ENCODE measurements around the gene LGALS7B. TPM values are rescaled to one million over a fixed set of nuclear protein-coding genes. Genes with fewer than 3 reads are reported as not detected.
"Not testable (repeated sequence)": the region's sequence is repeated elsewhere in the genome, so short reads cannot be mapped to it uniquely, and the experiment has no call there.

LGALS7B gene
- total RNA-seq, 2 donors from 2014 or later: not detected

DNA sequence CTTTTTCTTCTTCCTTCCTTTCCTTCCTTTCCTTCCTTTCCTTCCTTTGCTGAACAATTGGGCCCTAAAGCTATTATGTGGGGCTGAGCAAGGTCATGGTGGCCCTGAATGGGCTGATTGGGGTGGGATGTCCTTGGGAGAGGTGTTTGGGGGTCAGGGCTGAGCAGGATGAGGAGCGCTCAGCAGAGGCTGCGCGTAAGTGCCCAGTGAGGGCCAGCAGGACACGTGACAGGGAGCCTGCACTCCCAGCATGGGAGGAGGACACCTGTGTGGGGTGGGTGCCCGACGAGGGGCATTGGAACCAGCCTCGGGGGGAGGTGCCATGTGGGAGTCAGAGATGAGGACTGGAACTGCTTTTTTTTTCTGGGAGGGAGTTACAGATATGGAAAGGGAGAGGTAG, 10.3 kb upstream of the LGALS7B start:
- no peaks in the 10 kb centered on the region for H3K4me1 Mint-ChIP-seq (ENCODE audit: low read depth)
- no peaks in the 10 kb centered on the region for H3K27me3 Mint-ChIP-seq (ENCODE audit: low read depth)
- no peaks in the 10 kb centered on the region for H3K36me3 Mint-ChIP-seq (ENCODE audit: insufficient read depth in 2 of 2)
- no peak overlapping the region for H3K4me3 Mint-ChIP-seq
- ATAC-seq (replicated peaks in 1 of 2) (no peak), DNase-seq (no peak)
- no peak overlapping the region for H3K27ac Mint-ChIP-seq
- no peaks in the 10 kb centered on the region for H3K9me3 Mint-ChIP-seq

DNA sequence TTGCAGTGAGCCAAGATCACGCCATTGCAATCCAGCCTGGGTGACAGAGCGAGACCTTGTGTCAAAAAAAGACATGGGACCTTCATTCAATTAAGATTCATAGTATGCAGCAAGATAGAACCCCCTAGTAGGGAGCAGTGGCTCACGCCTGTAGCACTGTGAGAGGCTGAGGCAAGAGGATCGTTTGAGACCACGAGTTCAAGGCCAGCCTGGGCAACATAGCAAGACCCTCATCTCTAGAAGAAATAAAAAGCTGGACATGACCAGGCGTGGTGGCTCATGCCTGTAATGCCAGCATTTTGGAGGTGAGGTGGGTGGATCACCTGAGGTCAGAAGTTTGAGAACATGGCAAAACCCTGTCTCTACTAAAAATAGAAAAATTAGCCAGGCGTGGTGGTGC, 8.6 kb upstream of the LGALS7B start:
- Mint-ChIP-seq H3K9me3 (no peaks in the 10 kb centered on the region), H3K4me1 (ENCODE audit: low read depth) (no peaks in the 10 kb centered on the region), H3K36me3 (ENCODE audit: insufficient read depth in 2 of 2) (no peaks in the 10 kb centered on the region), H3K27me3 (ENCODE audit: low read depth) (no peaks in the 10 kb centered on the region), H3K4me3 (no peak overlapping the region), H3K27ac (no peak overlapping the region)
- no peak for DNase-seq
- no peak for ATAC-seq (replicated peaks in 1 of 2)

DNA sequence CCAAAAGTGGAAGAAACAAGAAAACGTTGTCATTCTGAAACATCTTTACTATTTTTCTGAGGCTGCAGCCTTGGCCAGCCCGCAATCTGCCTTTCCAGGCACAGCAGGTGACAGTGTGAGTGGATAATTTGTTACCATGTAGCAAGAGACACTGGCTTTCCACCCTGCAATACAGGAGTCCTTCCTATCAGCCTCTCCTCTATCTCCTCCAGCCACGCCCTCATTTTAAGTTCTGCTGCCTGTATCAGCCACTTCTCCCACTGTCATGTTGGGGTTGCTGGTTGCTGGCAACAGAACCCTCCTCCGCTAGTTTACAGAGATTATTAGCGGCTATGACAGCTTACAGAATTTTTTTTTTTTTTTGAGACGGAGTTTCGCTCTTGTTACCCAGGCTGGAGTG, 7.9 kb upstream of the LGALS7B start:
- no peaks in the 10 kb centered on the region for H3K36me3 Mint-ChIP-seq (ENCODE audit: insufficient read depth in 2 of 2)
- H3K9me3 Mint-ChIP-seq: no peaks in the 10 kb centered on the region
- DNase-seq: no peak
- H3K4me1 Mint-ChIP-seq (ENCODE audit: low read depth): no peaks in the 10 kb centered on the region
- no peak overlapping the region for H3K4me3 Mint-ChIP-seq
- no peak overlapping the region for H3K27ac Mint-ChIP-seq
- H3K27me3 Mint-ChIP-seq (ENCODE audit: low read depth): no peaks in the 10 kb centered on the region
- ATAC-seq (replicated peaks in 1 of 2): no peak

DNA sequence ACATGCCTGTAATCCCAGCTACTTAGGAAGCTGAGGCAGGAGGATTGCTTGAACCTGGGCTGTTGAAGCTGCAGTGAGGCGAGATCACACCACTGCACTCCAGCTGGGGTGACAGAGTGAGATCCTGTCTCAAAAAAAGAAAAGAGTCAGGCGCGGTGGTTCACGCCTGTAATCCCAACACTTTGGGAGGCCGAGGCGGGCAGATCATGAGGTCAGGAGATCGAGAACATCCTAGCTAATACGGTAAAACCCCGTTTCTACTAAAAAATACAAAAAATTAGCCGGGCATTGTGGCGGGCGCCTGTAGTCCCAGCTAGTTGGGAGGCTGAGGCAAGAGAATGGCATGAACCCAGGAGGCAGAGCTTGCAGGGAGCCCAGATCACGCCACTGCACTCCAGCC, 6.8 kb upstream of the LGALS7B start:
- not testable (repeated sequence) for H3K27me3 Mint-ChIP-seq (ENCODE audit: low read depth)

DNA sequence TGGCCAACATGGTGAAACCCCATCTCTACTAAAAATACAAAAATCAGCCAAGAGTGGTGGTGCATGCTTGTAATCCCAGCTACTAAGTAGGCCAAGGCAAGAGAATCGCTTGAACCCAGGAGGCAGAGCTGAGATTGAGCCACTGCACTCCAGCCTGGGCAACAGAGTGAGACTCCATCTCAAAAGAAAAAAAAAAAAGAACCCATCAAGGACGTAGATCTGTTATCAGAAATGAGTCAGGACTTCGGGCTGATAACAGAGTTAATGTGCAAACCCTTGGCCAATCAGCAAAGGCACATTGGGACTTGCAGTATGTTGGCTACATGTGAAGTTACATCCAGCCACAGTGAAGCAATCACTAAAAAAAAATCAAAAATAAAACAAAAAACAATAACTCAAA, 4.8 kb upstream of the LGALS7B start:
- Mint-ChIP-seq H3K27me3 (ENCODE audit: low read depth) (no peaks in the 10 kb centered on the region), H3K36me3 (ENCODE audit: insufficient read depth in 2 of 2) (no peaks in the 10 kb centered on the region), H3K27ac (no peak overlapping the region), H3K4me3 (no peak overlapping the region), H3K4me1 (ENCODE audit: low read depth) (no peaks in the 10 kb centered on the region), H3K9me3 (no peaks in the 10 kb centered on the region)
- ATAC-seq (replicated peaks in 1 of 2) (no peak), DNase-seq (no peak)

More for the DNA sequence above, 6.8 kb upstream of the LGALS7B start:
- ATAC-seq (replicated peaks in 1 of 2); H3K27ac Mint-ChIP-seq; H3K4me1 Mint-ChIP-seq (ENCODE audit: low read depth); H3K36me3 Mint-ChIP-seq (ENCODE audit: insufficient read depth in 2 of 2); H3K9me3 Mint-ChIP-seq; DNase-seq; H3K4me3 Mint-ChIP-seq: not testable (repeated sequence)

GRCh38 chr19:38785187-38785699, 3.8 kb upstream of the LGALS7B start:
- Mint-ChIP-seq H3K9me3 (no peaks in the 10 kb centered on the region), H3K27ac (no peak overlapping the region), H3K4me3 (no peak overlapping the region), H3K36me3 (ENCODE audit: insufficient read depth in 2 of 2) (no peaks in the 10 kb centered on the region), H3K27me3 (ENCODE audit: low read depth) (no peaks in the 10 kb centered on the region), H3K4me1 (ENCODE audit: low read depth) (no peaks in the 10 kb centered on the region)
- ATAC-seq (replicated peaks in 1 of 2) (no peak), DNase-seq (no peak)

GRCh38 chr19:38786061-38786460, 2.9 kb upstream of the LGALS7B start:
- H3K27ac Mint-ChIP-seq, H3K9me3 Mint-ChIP-seq, H3K4me3 Mint-ChIP-seq: not testable (repeated sequence)

GRCh38 chr19:38786572-38787265, 2.3 kb upstream of the LGALS7B start:
- H3K4me1 Mint-ChIP-seq (ENCODE audit: low read depth): no peaks in the 10 kb centered on the region
- H3K4me3 Mint-ChIP-seq: no peak overlapping the region
- H3K27ac Mint-ChIP-seq: no peak overlapping the region
- no peaks in the 10 kb centered on the region for H3K27me3 Mint-ChIP-seq (ENCODE audit: low read depth)
- ATAC-seq (replicated peaks in 1 of 2) (no peak), DNase-seq (no peak)
- no peaks in the 10 kb centered on the region for H3K36me3 Mint-ChIP-seq (ENCODE audit: insufficient read depth in 2 of 2)
- H3K9me3 Mint-ChIP-seq: no peaks in the 10 kb centered on the region

More at GRCh38 chr19:38786061-38786460, 2.9 kb upstream of the LGALS7B start:
- not testable (repeated sequence) for H3K27me3 Mint-ChIP-seq (ENCODE audit: low read depth); H3K36me3 Mint-ChIP-seq (ENCODE audit: insufficient read depth in 2 of 2); DNase-seq; H3K4me1 Mint-ChIP-seq (ENCODE audit: low read depth); ATAC-seq (replicated peaks in 1 of 2)

DNA sequence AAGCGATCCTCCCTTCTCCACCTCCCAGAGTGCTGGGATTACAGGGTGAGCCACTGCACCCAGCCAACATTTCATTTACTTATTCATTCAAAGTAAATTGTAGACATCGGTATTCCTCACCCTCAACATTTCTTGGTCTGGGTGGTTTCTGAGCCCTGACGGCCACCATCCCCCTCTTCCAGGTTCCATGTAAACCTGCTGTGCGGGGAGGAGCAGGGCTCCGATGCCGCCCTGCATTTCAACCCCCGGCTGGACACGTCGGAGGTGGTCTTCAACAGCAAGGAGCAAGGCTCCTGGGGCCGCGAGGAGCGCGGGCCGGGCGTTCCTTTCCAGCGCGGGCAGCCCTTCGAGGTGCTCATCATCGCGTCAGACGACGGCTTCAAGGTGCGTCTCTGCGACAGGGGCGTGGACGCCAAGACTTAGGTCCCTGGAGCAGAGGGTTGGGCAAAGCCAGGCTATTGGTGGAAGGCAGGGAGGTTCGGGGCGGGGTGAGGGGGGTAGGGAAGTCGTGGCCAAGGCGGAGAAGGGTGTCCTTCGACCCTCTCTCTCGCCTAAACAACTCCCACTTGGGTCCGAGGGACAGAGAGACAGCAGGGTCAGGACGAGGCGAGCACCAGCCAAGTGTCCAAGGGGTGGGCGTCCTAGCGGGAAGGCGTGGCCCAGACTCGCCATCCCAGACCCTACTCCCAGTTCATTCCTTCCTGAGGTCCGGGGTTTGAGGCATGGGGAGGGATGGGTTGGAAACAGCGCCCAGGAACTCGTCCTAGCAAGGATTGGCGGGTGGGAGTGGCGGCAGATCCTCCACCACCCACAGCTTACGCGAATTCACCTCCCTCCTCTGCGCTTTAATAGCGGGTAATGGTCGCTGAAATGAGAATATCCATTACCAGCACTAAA, 1.8 kb downstream of the LGALS7B start:
- not testable (repeated sequence) for ATAC-seq (replicated peaks in 1 of 2); H3K27me3 Mint-ChIP-seq (ENCODE audit: low read depth); H3K4me3 Mint-ChIP-seq; DNase-seq; H3K9me3 Mint-ChIP-seq; H3K4me1 Mint-ChIP-seq (ENCODE audit: low read depth); H3K27ac Mint-ChIP-seq; H3K36me3 Mint-ChIP-seq (ENCODE audit: insufficient read depth in 2 of 2)

DNA sequence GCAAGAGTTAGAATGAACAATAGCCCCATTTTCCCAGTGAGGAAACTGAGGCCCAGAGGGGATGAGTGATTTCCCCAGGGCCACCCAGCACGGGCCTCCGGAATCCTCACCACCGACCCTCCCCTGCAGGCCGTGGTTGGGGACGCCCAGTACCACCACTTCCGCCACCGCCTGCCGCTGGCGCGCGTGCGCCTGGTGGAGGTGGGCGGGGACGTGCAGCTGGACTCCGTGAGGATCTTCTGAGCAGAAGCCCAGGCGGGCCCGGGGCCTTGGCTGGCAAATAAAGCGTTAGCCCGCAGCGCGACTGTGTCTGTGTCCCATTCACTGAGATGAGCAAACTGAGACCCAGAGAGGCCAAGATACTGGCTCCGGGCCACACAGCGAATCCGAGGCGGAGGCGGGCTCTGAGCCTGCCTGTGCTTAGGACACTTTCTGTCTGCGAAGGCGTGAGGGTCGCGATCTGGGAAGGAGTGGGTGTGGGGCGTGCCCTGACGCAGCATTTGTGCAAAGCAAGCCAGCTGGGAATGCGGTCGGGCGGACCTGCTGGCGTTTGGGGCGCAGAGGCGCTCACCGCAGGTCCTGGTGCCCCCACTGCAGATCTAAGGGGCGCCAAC, 2.6 kb downstream of the LGALS7B start:
- not testable (repeated sequence) for H3K9me3 Mint-ChIP-seq; H3K27ac Mint-ChIP-seq; H3K4me1 Mint-ChIP-seq (ENCODE audit: low read depth); H3K27me3 Mint-ChIP-seq (ENCODE audit: low read depth); H3K4me3 Mint-ChIP-seq; DNase-seq; H3K36me3 Mint-ChIP-seq (ENCODE audit: insufficient read depth in 2 of 2)
- peak; percentile 96 for ATAC-seq (replicated peaks in 1 of 2)

DNA sequence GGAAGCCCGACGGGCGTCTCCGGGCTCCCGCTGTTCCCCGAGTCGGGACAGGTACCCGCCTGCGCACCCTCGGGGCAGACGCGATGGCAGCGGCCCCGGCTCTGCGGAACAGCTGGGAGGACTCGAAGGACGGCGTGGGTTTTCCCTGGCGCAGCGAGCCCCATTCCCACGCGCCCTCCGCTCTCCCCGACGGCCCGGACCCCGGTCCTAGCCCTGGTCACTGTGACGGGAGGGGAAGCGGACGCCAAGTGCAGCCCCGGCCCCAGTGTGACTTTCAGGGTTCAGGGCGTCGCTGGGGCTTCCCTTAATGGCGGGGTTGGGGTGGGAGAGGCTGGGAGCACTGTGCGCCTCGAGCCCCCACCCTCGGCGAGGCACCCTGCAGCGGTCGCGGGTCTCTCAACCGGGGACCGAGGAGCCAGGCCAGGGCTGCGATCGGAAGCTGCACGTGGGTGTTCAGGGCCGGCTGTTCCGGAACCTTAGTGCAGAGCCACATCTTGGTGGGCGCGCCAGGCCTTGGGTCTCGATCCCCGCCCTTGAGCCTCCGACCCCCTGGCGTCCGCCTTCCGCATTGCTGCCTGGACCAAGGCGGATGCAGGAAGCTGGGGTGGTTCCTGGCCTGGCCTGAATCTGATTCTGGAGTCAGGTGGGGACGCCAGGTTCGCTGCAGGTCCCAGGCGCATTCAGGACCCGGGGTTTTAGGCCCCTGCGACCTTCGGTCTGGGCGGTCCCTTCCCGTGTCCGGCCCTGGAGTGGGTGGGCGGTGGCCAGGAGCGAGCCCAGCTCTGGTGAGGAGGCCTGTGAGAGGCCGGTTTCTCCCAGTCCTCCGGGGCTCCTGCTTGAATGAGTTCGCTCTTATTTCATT, 3.5 kb downstream of the LGALS7B start:
- H3K4me1 Mint-ChIP-seq (ENCODE audit: low read depth): peaks cover 7% of the 10 kb centered on the region
- no peaks in the 10 kb centered on the region for H3K9me3 Mint-ChIP-seq
- ATAC-seq (replicated peaks in 1 of 2): peak; percentile 22 to 30
- peak overlapping the region; percentile 43 to 49 for H3K4me3 Mint-ChIP-seq
- peak; percentile 59 to 63 for DNase-seq
- H3K36me3 Mint-ChIP-seq (ENCODE audit: insufficient read depth in 2 of 2): no peaks in the 10 kb centered on the region
- no peak overlapping the region for H3K27ac Mint-ChIP-seq
- no peaks in the 10 kb centered on the region for H3K27me3 Mint-ChIP-seq (ENCODE audit: low read depth)

DNA sequence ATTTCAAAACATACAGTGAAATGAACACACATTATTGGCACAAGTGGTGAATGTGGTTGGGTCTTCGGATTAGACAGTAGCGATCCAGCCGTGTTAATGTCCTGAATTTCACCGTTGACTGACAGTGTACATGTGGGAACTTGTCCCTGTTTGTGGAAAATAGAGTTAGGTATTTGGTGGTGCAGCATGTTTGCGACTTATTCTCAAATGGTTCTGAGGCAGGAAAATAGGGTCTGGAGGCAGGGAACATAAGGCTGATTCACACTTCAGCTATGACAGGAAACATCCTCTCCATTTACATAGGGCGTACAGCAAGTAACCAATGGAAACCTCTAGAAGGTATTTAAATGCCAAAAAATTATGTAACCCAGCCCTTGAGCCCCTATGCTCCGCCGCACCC, 4.2 kb downstream of the LGALS7B start:
- Mint-ChIP-seq H3K27me3 (ENCODE audit: low read depth) (no peaks in the 10 kb centered on the region), H3K4me3 (peak overlapping the region; percentile 43 to 49), H3K27ac (no peak overlapping the region), H3K4me1 (ENCODE audit: low read depth) (peaks cover 7% of the 10 kb centered on the region), H3K36me3 (ENCODE audit: insufficient read depth in 2 of 2) (no peaks in the 10 kb centered on the region), H3K9me3 (no peaks in the 10 kb centered on the region)
- DNase-seq: no peak
- no peak for ATAC-seq (replicated peaks in 1 of 2)

Data from activated T-cell treated with anti-CD3 and anti-CD28 coated beads, Interleukin-2, amount 50 U/mL, for 72 hours (primary cell).